Fibroblast of lung (primary cell): ENCODE data around the gene NBPF20.
"Not testable (repeated sequence)": the region's sequence is repeated elsewhere in the genome, so short reads cannot be mapped to it uniquely, and the experiment has no call there.

ENCODE experiments used
- EZH2 ChIP-seq: IDR thresholded peaks from 2 replicates; pipeline ENCODE4 v1.5.1; 2012; ENCODE audit warnings: low read length, control low read depth, mild to moderate bottlenecking; ENCODE audit errors: missing control alignments
- TF ChIP-seq, protein P1 (sequence below), 2 donors: IDR thresholded peaks in 1 of 2; conservative IDR thresholded peaks in 1 of 2; 1 replicate in 1 of 2; 2 replicates in 1 of 2; pipeline ENCODE4 v1.5.1; 2011 to 2012; ENCODE audit warnings: low read length in 2 of 2, control low read depth in 1 of 2, inconsistent platforms in 1 of 2, low read depth in 1 of 2, mild to moderate bottlenecking in 1 of 2

GRCh38 chr1:145407266-145407665, 18.1 kb downstream of the NBPF20 start:
- TF ChIP-seq, protein P1, sequence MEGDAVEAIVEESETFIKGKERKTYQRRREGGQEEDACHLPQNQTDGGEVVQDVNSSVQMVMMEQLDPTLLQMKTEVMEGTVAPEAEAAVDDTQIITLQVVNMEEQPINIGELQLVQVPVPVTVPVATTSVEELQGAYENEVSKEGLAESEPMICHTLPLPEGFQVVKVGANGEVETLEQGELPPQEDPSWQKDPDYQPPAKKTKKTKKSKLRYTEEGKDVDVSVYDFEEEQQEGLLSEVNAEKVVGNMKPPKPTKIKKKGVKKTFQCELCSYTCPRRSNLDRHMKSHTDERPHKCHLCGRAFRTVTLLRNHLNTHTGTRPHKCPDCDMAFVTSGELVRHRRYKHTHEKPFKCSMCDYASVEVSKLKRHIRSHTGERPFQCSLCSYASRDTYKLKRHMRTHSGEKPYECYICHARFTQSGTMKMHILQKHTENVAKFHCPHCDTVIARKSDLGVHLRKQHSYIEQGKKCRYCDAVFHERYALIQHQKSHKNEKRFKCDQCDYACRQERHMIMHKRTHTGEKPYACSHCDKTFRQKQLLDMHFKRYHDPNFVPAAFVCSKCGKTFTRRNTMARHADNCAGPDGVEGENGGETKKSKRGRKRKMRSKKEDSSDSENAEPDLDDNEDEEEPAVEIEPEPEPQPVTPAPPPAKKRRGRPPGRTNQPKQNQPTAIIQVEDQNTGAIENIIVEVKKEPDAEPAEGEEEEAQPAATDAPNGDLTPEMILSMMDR (conservative IDR thresholded peaks at IDR 0.05 in 1 of 2, IDR thresholded peaks at IDR 0.05 in 1 of 2; ENCODE audit: low read depth in 1 of 2, low read length in 2 of 2): not testable (repeated sequence)
- TF ChIP-seq EZH2: not testable (repeated sequence)
